ENCODE results near the gene TNFRSF13B. TPM values are rescaled to one million over a fixed set of nuclear protein-coding genes. Genes with fewer than 3 reads are reported as not detected.

The TNFRSF13B gene
- total and polyA plus RNA-seq, 2 donors (not counting 3 experiments of a cell fraction or from before 2014, with no cell fraction given), result not detected

- no peaks in the 10 kb centered on the region for H3K4me1 ChIP-seq (ENCODE audit: control insufficient read depth, extremely low read depth, insufficient read depth, low read length)
- H3K4me2 ChIP-seq (ENCODE audit: insufficient read depth, low read length), result no peak overlapping the region
- H3K9me1 ChIP-seq (replicated peaks; ENCODE audit: control insufficient read depth, extremely low read depth, insufficient read depth, low read length), result no peaks in the 10 kb centered on the region
- no peak for DNase-seq (ENCODE audit: low read depth, low spot score)
- BruUV-seq (replicated peaks), result no TSS peak
- CTCF ChIA-PET, result no interaction called here
- FAIRE-seq, result no peak
- H3K79me2 ChIP-seq (ENCODE audit: control insufficient read depth, insufficient read depth, low read length), result no peaks in the 10 kb centered on the region
- H3K36me3 ChIP-seq (ENCODE audit: control insufficient read depth in 2 of 2, extremely low read depth in 1 of 2, insufficient read depth in 2 of 2, low read length in 2 of 2), result no peaks in the 10 kb centered on the region
- no peaks in the 10 kb centered on the region for H3K9me3 ChIP-seq (replicated peaks; ENCODE audit: control insufficient read depth, insufficient read depth, low read length)
- dilution Hi-C loops (cut with MboI; ENCODE audit: extremely low pct_ligation_motif_present, low sequenced_read_pairs) (no loop called here), intact Hi-C loops (cut with micrococcal nuclease) (no loop called here)
- no peak overlapping the region for H3K4me3 ChIP-seq (replicated peaks in 1 of 3; ENCODE audit: insufficient read depth in 1 of 3, low read depth in 1 of 3, low read length in 3 of 3)
- H2AFZ ChIP-seq (ENCODE audit: low read depth, low read length), result no peak overlapping the region
- no peak overlapping the region for H3K9ac ChIP-seq (replicated peaks; ENCODE audit: extremely low read depth, insufficient read depth, low read length)
- POLR2A ChIA-PET, result no interaction called here
- peaks cover 0 to 3% of the 10 kb centered on the region in 2 experiments for H3K27me3 ChIP-seq (ENCODE audit: control insufficient read depth in 2 of 2, insufficient read depth in 2 of 2, low read length in 2 of 2)
- no peak overlapping the region for H3K27ac ChIP-seq (ENCODE audit: insufficient read depth, low read depth, low read length)
- TF ChIP-seq GATA2 (IDR thresholded peaks at IDR 0.05; ENCODE audit: insufficient read depth, insufficient read length, low read depth, low read length) (no peak), MAX (IDR thresholded peaks at IDR 0.05; ENCODE audit: insufficient read depth, insufficient read length) (no peak), EZH2 (IDR thresholded peaks at IDR 0.05; ENCODE audit: borderline replicate concordance, low read depth, low read length, severe bottlenecking) (no peak), CTCF (IDR thresholded peaks at IDR 0.05; ENCODE audit: extremely low read depth in 1 of 2, insufficient read depth in 1 of 2, low read depth in 1 of 2, low read length in 2 of 2) (no peak)
- H4K20me1 ChIP-seq (replicated peaks; ENCODE audit: control insufficient read depth, extremely low read depth, insufficient read depth, low read length), result no peaks in the 10 kb centered on the region
Observed at GRCh38 chr17:16939606-16940115, 32.3 kb downstream of the TNFRSF13B start.

GRCh38 chr17:16939208-16939576 lies 32.7 kb downstream of the TNFRSF13B start:
- no peak overlapping the region for H3K4me2 ChIP-seq (ENCODE audit: insufficient read depth, low read length)
- no peak for TF ChIP-seq MAX (IDR thresholded peaks at IDR 0.05; ENCODE audit: insufficient read depth, insufficient read length)
- no peak for TF ChIP-seq EZH2 (IDR thresholded peaks at IDR 0.05; ENCODE audit: borderline replicate concordance, low read depth, low read length, severe bottlenecking)
- TF ChIP-seq POLR2A (IDR thresholded peaks at IDR 0.05; ENCODE audit: low read depth, low read length), result no peak
- TF ChIP-seq JUN (IDR thresholded peaks at IDR 0.05; ENCODE audit: borderline replicate concordance, insufficient read depth, insufficient read length, low read depth), result no peak
- no peak for TF ChIP-seq GATA2 (IDR thresholded peaks at IDR 0.05; ENCODE audit: insufficient read depth, insufficient read length, low read depth, low read length)
- TF ChIP-seq POLR2AphosphoS5 (IDR thresholded peaks at IDR 0.05; ENCODE audit: insufficient read depth, low read depth, low read length), result no peak
- no peak for TF ChIP-seq CTCF (IDR thresholded peaks at IDR 0.05; ENCODE audit: extremely low read depth in 1 of 2, insufficient read depth in 1 of 2, low read depth in 1 of 2, low read length in 2 of 2)
- TF ChIP-seq FOS (IDR thresholded peaks at IDR 0.05; ENCODE audit: borderline replicate concordance, insufficient read depth, low read length), result no peak
- no peak for TF ChIP-seq MYC (IDR thresholded peaks at IDR 0.05; ENCODE audit: low read depth, low read length)
- H3K9ac ChIP-seq (replicated peaks; ENCODE audit: extremely low read depth, insufficient read depth, low read length), result no peak overlapping the region
- H4K20me1 ChIP-seq (replicated peaks; ENCODE audit: control insufficient read depth, extremely low read depth, insufficient read depth, low read length), result no peaks in the 10 kb centered on the region
- H3K36me3 ChIP-seq (ENCODE audit: control insufficient read depth in 2 of 2, extremely low read depth in 1 of 2, insufficient read depth in 2 of 2, low read length in 2 of 2), result no peaks in the 10 kb centered on the region
- BruUV-seq (replicated peaks), result no TSS peak
- no peaks in the 10 kb centered on the region for H3K9me3 ChIP-seq (replicated peaks; ENCODE audit: control insufficient read depth, insufficient read depth, low read length)
- H2AFZ ChIP-seq (ENCODE audit: low read depth, low read length), result no peak overlapping the region
- H3K27ac ChIP-seq (ENCODE audit: insufficient read depth, low read depth, low read length), result no peak overlapping the region
- CTCF ChIA-PET, result interaction anchor here (1.1 kb wide), 1 partner anchor 52 kb away, joined by 4 read pairs; no protein-coding TSS in a partner anchor
- peaks cover 0 to 3% of the 10 kb centered on the region in 2 experiments for H3K27me3 ChIP-seq (ENCODE audit: control insufficient read depth in 2 of 2, insufficient read depth in 2 of 2, low read length in 2 of 2)
- FAIRE-seq (no peak), DNase-seq (ENCODE audit: low read depth, low spot score) (no peak)
- H3K4me1 ChIP-seq (ENCODE audit: control insufficient read depth, extremely low read depth, insufficient read depth, low read length), result no peaks in the 10 kb centered on the region
- intact Hi-C loops (cut with micrococcal nuclease) (no loop called here), dilution Hi-C loops (cut with MboI; ENCODE audit: extremely low pct_ligation_motif_present, low sequenced_read_pairs) (no loop called here)
- no peaks in the 10 kb centered on the region for H3K79me2 ChIP-seq (ENCODE audit: control insufficient read depth, insufficient read depth, low read length)
- no peaks in the 10 kb centered on the region for H3K9me1 ChIP-seq (replicated peaks; ENCODE audit: control insufficient read depth, extremely low read depth, insufficient read depth, low read length)
- POLR2A ChIA-PET, result no interaction called here
- H3K4me3 ChIP-seq (replicated peaks in 1 of 3; ENCODE audit: insufficient read depth in 1 of 3, low read depth in 1 of 3, low read length in 3 of 3), result no peak overlapping the region
